HG03039 (cell line): ENCODE measurements around the gene ERFL.
"Not testable (repeated sequence)": the region's sequence is repeated elsewhere in the genome, so short reads cannot be mapped to it uniquely, and the experiment has no call there.

ENCODE experiments used
- ATAC-seq: cut with Tn5 transposase; IDR thresholded peaks from one replicate; pipeline ENCODE4 v1.9.1; 2021; ENCODE audit warnings: mild to moderate bottlenecking, moderate library complexity; ENCODE audit not compliant: unreplicated experiment

ERFL gene

DNA sequence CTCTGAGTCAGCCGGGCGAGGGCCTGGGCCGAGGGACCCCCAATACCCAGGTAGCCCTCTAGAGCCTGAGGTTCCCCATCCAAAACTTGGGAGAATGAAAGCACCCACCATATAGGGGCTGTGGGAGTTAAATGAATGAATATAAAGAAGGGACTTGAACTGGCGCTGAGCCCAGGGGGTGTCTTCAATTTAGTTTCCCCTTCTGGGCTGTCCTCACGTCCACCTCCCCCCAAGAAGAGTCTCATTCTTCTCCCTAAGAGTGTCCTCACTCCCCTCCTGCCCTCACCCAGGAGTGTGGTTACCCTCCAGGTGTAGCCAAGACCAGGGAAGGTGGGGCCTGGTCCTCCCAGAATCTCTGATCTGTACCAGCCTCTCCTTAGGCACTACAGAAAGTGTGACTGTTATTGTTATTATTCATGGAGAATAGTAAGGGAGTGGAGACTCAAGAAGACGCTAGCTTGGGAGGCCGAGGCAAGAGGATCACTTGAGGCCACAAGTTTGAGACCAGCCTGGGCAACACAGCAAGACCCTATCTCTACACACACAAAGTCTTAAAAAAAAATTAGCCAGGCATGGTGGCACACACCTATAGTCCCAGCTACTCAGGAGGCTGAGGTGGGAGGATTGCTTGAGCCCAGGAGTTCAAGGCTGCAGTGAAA lies 48.5 kb downstream of the ERFL start:
- no peak for ATAC-seq

- no peak for ATAC-seq
Measured at GRCh38 chr19:41879080-41879479, 49.2 kb downstream of the ERFL start.

DNA sequence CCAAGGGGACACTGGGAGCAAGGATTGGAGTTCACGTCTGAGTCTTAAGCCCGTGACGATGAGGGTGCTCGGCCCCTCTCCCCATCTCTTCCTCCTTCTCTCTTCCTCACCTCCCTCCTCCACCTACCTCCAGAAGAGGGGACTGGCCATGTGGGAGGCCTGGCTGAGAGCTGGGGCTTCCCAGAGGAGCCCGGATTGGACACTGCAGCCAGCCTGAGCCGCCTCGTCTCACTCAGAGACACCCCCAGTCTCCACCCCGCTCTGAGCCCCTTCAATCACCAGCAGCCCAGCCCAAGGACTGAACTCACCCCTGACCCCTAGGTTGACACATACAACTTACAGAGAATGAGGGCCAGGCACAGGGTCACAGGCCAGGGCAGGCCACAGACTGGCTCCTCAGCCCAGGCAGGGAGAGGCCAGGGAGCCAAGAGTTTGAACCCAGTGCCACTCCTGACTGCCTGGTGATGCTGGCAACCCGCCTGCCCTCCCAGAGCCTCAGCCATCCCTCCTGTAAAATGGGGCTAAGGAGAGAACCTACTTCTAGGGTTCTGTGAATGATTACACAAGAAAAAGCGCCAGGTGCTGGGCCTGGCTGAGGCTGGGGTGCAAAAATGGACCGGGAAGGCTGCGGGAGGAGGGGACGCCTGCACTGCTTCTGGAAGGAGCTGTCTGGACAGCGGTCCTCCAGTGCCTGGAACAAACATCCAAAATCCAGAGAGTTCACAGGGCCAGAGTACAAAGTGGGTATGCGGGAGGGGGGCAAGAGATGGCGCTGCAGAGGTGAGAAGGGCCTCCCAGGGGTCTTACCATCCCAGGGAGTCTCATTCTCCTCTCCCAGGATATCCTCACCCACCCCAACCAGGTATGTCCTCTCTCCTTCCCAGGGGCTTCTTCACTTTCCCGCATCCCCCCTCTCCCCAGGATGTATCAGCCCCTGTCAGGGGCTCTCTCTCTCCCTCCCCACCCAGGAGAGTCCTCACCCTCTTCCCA lies 50.0 kb downstream of the ERFL start:
- ATAC-seq = no peak

- no peak for ATAC-seq
Measured at GRCh38 chr19:41876847-41877832, 51.1 kb downstream of the ERFL start, which contains the start of gene CD79A. TSS of gene CD79A (plus strand) at chr19:41877279. CDS start at chr19:41877305, 26 bp downstream.

- not testable (repeated sequence) for ATAC-seq
Measured at GRCh38 chr19:41875973-41876372, 52.3 kb downstream of the ERFL start.

DNA sequence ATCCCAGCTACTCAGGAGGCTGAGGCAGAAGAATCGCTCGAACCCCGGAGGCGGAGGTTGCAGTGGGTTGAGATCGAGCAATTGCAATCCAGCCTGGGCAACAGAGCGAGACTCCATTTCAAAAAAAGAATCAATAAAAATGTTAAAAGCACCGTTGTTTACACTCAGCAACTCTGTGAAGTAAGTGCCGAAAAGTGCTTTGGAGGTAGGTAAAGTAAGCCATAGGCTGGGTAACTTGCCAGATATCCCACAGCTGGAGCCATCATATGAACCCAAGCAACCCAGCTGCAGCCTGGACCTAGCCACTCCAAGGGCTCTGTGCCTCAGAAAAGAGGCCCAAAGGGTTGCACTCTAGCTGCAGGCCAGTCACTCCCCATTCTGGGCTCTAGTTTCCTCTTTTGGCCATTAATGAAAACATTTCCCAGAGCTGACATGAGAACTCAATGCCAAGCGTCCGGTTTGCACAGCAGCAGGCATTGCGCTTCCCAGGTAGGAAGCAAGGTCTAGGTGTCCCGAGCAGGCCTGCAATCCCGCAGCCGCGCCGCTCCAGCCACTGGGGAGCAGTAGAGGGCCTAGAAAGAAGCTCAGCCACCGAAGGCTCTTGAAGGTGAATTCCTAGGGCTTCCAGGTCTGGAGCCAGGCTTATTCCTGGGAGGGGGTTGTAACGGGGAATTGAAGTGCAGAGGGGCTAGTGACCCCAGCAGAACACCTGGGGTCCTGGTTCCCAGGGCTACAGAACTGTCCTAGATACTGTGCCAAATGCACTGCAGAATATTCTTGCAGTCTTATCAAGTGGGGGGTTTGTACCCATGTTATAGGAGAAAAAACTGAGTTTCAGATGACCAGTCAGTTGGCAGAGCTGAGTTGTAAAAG lies 55.2 kb downstream of the ERFL start:
- no peak for ATAC-seq

DNA sequence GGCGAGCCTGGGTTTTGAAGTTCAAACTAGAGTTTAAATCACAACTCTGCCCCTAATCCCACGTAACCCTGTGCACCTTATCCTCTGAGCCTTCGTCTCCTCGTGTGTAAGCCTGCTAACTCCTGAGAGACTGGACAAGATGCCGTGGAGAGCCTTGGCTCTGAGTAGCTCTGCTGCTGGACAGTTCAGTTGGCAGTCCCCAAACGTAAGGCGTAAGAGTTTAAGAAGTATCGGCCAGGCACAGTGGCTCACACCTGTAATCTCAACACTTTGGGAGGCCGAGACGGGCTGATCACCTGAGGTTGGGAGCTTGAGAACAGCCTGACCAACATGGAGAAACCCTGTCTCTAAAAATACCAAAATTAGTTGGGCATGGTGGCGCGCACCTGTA lies 55.9 kb downstream of the ERFL start:
- no peak for ATAC-seq

- peak; percentile 36 for ATAC-seq
Measured at GRCh38 chr19:41871573-41872383, 56.5 kb downstream of the ERFL start.

DNA sequence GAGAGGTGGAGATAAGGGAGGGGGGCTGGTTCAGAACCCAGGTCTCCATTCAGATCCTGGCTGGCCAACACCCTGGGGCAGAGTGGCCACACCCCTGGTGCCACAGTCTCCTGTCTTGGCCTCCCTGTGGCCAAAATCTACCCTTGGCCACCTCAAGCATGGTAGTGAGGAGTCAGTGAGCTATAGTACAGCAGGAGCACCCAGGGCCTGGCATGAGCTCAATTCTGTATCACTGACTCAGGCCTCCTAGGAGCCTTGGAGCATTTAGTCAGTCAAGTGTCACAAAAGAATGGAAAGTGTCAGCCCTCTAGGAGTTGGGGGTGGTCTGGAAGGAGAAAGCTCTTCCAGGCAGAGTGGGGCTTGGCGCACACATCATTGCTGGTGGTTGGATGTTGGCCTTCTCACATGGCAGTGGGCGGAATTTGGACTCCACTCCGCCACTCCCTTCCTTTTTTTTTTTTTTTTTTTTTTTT lies 57.8 kb downstream of the ERFL start:
- no peak for ATAC-seq

GRCh38 chr19:41869374-41869955 lies 58.8 kb downstream of the ERFL start:
- no peak for ATAC-seq

- no peak for ATAC-seq
Measured at GRCh38 chr19:41868989-41869300, 59.3 kb downstream of the ERFL start.

DNA sequence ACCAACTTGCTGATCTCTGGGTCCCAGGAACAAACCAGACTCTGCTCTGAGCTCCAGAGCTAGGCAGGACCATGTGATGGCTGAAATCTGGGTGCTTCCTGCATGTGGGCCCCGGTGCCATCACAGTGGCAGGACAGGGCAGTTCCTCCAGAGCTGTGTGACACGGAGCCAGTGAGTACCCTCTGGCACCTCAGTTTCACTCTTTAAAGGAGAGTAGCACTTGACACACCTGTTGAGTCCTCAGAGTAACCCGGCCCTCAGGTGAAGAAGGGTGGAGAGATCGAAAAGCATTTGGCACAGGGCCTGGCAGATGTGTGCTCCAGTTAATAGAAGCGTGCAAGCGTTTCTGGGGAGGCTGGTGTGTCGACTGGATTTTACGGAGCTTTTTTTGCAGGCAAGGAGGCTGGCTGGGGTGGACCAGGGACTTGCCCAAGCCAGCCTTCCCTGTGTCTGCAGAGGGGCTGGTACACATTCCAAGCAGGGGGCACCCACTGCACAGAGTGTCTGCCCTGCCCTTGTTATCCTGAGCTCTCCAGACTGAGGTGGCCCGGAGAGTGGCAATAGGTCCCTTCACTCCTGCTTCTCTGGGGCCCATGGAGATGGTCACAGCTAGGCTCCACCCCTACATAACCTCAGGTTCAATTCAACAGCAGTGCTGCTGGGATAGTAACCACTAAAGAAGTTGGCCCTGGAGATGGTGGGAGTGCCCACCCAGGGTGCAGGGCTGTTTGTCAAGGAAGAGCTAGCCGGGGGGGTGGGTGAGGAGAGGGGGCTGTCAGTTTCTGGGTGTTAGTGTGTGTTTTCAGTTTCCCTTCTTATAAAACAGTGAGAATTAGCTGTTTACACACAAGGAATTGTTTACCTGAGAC lies 59.9 kb downstream of the ERFL start:
- ATAC-seq = no peak

DNA sequence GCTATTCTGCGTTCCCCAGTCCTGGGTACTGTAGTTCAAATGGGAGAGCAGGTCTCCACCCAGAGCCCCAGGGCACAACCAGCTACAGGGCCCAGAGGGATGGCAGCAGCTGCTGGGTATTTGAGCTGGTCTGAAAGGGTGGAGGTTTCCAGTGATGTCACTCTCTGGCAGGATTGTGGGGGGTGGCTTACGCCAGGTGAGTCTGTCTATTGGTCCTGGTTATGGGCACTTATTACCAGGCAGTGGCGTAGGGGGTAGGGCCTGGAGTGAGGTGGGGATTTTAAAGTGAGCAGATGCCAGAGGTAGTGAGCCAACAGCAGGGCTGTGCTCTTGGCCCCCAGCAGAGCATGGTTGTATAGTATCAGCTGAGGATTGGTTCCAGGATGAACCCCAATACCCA lies 62.0 kb downstream of the ERFL start:
- ATAC-seq = no peak

DNA sequence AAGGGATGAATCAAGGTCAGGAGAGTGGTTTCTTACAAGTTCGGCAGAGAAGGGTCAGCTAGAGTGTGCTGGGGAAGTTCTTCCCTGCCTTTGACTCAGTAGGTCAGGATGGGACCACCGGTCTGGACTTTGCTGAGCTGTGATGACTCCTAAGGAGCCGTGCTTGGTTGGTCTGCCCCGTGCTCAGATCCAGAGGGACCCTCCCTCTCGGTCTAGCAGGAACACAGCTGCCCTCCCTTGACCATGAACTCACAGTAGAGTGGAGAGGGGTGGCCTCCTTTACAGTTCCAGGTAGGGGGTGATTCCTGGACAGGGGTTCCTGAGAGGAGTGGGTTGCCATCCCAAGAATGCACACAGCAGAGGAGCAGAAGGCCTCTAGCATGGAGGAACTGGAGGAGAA lies 63.9 kb downstream of the ERFL start:
- ATAC-seq = no peak

DNA sequence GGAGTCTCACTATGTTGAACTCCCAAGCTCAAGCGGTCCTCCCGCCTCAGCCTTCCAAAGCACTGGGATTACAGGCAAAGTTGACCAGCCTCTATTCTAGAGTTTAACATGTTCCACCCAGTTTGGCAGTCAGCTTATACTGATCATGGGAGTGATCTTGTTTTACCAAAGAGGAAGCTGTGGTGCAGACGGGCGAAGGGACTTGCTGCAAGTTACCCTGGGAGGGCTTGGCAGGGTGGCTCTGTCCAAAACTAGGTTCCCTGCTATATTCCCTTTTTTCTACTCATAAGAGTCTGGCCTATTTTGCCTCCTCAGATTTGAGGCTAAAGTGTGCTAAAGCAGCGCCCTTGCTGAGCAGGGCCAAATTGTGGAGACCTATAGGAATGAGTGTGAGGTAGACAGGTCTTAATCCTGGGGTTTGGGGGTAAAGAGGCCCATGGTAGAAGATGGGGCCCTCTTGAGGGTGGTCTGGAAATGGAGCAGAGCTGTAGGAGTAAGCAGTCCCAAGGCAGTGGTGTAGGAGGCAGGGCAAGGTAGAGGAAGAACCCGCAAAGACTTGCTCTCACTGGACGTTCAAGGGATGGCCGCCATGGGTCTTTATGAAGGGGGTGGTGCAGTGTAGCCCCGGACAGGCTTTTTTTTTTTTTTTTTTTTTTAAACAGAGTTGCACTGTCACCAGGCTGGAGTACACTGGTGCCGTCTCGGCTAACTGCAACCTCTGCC lies 64.9 kb downstream of the ERFL start:
- ATAC-seq = no peak

DNA sequence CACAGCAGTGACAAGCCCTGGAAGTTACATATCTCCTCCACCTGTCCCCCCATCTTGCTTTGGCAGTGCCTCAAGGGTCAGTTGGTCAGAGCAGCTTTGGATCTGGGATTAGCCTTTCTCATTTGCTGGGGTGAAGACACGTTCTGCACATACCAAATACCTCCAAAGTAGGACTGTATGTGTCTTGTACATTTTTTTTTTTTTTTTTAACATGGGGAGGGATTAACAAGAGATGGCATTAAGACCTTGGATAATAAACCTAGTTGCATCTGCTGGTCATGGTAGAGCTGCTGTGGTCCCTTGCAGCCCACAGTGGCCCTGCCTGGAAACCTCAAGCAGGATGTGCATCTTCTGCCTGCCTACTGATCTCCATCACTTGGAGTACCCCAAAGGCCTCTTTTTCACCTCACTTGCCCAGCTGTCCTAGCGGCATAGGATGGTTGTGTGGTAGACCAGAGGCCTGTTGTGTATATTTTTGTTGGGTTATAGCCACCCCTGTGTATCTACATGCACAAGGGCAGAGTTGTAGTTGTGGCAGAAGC lies 65.7 kb downstream of the ERFL start:
- no peak for ATAC-seq

DNA sequence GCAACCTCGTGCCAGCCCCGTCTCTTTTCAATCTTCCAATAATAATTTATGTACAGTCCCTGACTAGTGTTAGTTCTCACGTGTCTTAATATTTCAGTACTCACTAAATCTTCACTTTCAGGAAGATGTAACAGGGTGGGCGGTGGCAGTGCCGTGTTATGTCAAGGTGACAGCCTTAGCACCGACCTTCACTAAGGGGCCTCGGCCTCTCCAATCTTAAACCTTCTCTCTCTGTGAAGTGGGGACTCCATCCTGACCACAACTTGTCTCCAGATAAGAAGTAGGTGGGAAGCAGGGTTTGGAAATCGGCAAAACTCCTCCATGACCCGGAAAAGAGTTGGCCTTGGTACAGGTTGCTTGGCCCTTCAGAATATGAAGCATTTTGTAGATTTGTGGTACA lies 66.4 kb downstream of the ERFL start:
- no peak for ATAC-seq
